Cardiac muscle cell (in vitro differentiated cells and primary cell): Measurements from ENCODE around the gene UCKL1. TPM values are rescaled to one million over a fixed set of nuclear protein-coding genes. Genes with fewer than 3 reads are reported as not detected.

ENCODE experiments used
- DNase-seq, 2 donors: peaks; one replicate each; pipeline versions ENCODE4 v3.0.0 to v3.0.0-alpha.2; 2010 to 2017; ENCODE audit warnings: low read depth in 1 of 2, low spot score in 1 of 2
- H3K27ac ChIP-seq: fragments of 200-600 bp; sonication (generic); 2 replicates; pipeline ENCODE4 v1.5.1; 2016
- H3K27me3 ChIP-seq: fragments of 200-600 bp; sonication (generic); 2 replicates; pipeline ENCODE4 v1.6.0; 2016; ENCODE audit warnings: control low read depth
- H3K36me3 ChIP-seq: fragments of 200-600 bp; sonication (generic); 2 replicates; pipeline ENCODE4 v1.5.1; 2016; ENCODE audit warnings: control low read depth
- H3K4me1 ChIP-seq: fragments of 200-600 bp; sonication (generic); 2 replicates; pipeline ENCODE4 v1.8.1; 2017; ENCODE audit warnings: low read depth, mild to moderate bottlenecking, mixed run types
- H3K4me3 ChIP-seq: fragments of 200-600 bp; sonication (generic); 2 replicates; pipeline ENCODE4 v1.5.1; 2016; ENCODE audit warnings: mild to moderate bottlenecking
- H3K9me3 ChIP-seq: fragments of 200-600 bp; sonication (generic); 2 replicates; pipeline ENCODE4 v1.5.1; 2017; ENCODE audit warnings: low read depth, mild to moderate bottlenecking, control low read depth
- CTCF ChIP-seq: IDR thresholded peaks from 2 replicates; pipeline ENCODE4 v1.5.1; 2012; ENCODE audit warnings: low read depth, mild to moderate bottlenecking, low read length
- polyA plus RNA-seq: library from polyadenylated mRNA; unstranded; fragments of >200 nt; fragmentation: Nextera tagmentation; extraction: Ambion mirVana; gene quantifications from 2 replicates; pipeline ENCODE4 v1.2.1, GENCODE V29; 2016
- total RNA-seq: library from RNA; depleted of rRNA; stranded (reverse); fragments of >200 nt; gene quantifications from 2 replicates; pipeline ENCODE4 v1.2.3, GENCODE V29; 2016

UCKL1 gene
- total and polyA plus RNA-seq, 2 experiments from 2014 or later = 53.5 to 84.2 TPM

- H3K36me3 ChIP-seq = peaks cover 4% of the 10 kb centered on the region
- H3K4me1 ChIP-seq = peaks cover 42% of the 10 kb centered on the region
- no peak overlapping the region for H3K4me3 ChIP-seq
- no peak for DNase-seq
- H3K27me3 ChIP-seq = no peaks in the 10 kb centered on the region
- no peak for TF ChIP-seq CTCF
- H3K9me3 ChIP-seq = no peaks in the 10 kb centered on the region
- peak overlapping the region; percentile 96 for H3K27ac ChIP-seq
Observed at GRCh38 chr20:63953764-63954429, 2.3 kb downstream of the UCKL1 start.

- H3K4me1 ChIP-seq = peaks cover 42% of the 10 kb centered on the region
Observed at GRCh38 chr20:63952769-63953168, 3.4 kb downstream of the UCKL1 start.

GRCh38 chr20:63952210-63952535, 4.0 kb downstream of the UCKL1 start:
- peak overlapping the region; percentile 84 for H3K27ac ChIP-seq
- peaks cover 42% of the 10 kb centered on the region for H3K4me1 ChIP-seq
- TF ChIP-seq CTCF = no peak
- no peaks in the 10 kb centered on the region for H3K36me3 ChIP-seq
- no peak for DNase-seq
- no peaks in the 10 kb centered on the region for H3K9me3 ChIP-seq
- no peaks in the 10 kb centered on the region for H3K27me3 ChIP-seq
- no peak overlapping the region for H3K4me3 ChIP-seq

More at GRCh38 chr20:63952769-63953168, 3.4 kb downstream of the UCKL1 start:
- Histone ChIP-seq H3K27ac (no peak overlapping the region), H3K9me3 (no peaks in the 10 kb centered on the region), H3K4me3 (no peak overlapping the region), H3K27me3 (no peaks in the 10 kb centered on the region), H3K36me3 (no peaks in the 10 kb centered on the region)
- no peak for DNase-seq
- TF ChIP-seq CTCF = no peak

- Histone ChIP-seq H3K9me3 (no peaks in the 10 kb centered on the region), H3K27ac (peak overlapping the region; percentile 84), H3K4me1 (peaks cover 42% of the 10 kb centered on the region), H3K27me3 (no peaks in the 10 kb centered on the region), H3K4me3 (no peak overlapping the region), H3K36me3 (no peaks in the 10 kb centered on the region)
- DNase-seq = no peak
- no peak for TF ChIP-seq CTCF
Observed at GRCh38 chr20:63951398-63952209, 4.6 kb downstream of the UCKL1 start.

GRCh38 chr20:63950701-63951397, 5.4 kb downstream of the UCKL1 start:
- Histone ChIP-seq H3K4me3 (no peak overlapping the region), H3K27me3 (no peaks in the 10 kb centered on the region), H3K36me3 (peaks cover under 1% of the 10 kb centered on the region), H3K27ac (peak overlapping the region; percentile 84), H3K9me3 (no peaks in the 10 kb centered on the region), H3K4me1 (peaks cover 42% of the 10 kb centered on the region)
- TF ChIP-seq CTCF = no peak
- peak in 1 of 2 donors; percentile 77 for DNase-seq
